Fibroblast of villous mesenchyme (primary cell): Measurements from ENCODE around the gene EPHB2. TPM values are rescaled to one million over a fixed set of nuclear protein-coding genes. Genes with fewer than 3 reads are reported as not detected.

ENCODE experiments used
- DNase-seq: peaks from one replicate; pipeline ENCODE4 v3.0.0-alpha.2; 2010; ENCODE audit warnings: low read depth
- H3K4me3 ChIP-seq: 2 replicates; pipeline ENCODE4 v1.5.1; 2011; ENCODE audit warnings: low read depth, mild to moderate bottlenecking, low read length
- CTCF ChIP-seq: IDR thresholded peaks from 2 replicates; pipeline ENCODE4 v1.5.1; 2012; ENCODE audit warnings: low read depth, mild to moderate bottlenecking, low read length; ENCODE audit not compliant: insufficient read depth
- total RNA-seq: library from RNA; depleted of rRNA; stranded (reverse); fragments of >200 nt; gene quantifications from 2 replicates; pipeline ENCODE4 v1.2.3, GENCODE V29; 2012

Gene EPHB2
- total RNA-seq, 1 donor = 4.3 TPM

GRCh38 chr1:22749919-22750684 is 39.5 kb downstream of the EPHB2 start:
- peak; percentile 97 for DNase-seq
- no peak for TF ChIP-seq CTCF
- no peak overlapping the region for H3K4me3 ChIP-seq

- no peak for TF ChIP-seq CTCF
- DNase-seq = no peak
- no peak overlapping the region for H3K4me3 ChIP-seq
Measured at GRCh38 chr1:22750685-22751051, 40.0 kb downstream of the EPHB2 start.

- no peak for DNase-seq
- no peak overlapping the region for H3K4me3 ChIP-seq
- TF ChIP-seq CTCF = no peak
Measured at GRCh38 chr1:22751124-22751531, 40.5 kb downstream of the EPHB2 start.

- DNase-seq = no peak
- TF ChIP-seq CTCF = no peak
- H3K4me3 ChIP-seq = no peak overlapping the region
Measured at GRCh38 chr1:22752339-22752738, 41.7 kb downstream of the EPHB2 start.

GRCh38 chr1:22753481-22753971 is 42.9 kb downstream of the EPHB2 start:
- no peak for TF ChIP-seq CTCF
- H3K4me3 ChIP-seq = no peak overlapping the region
- DNase-seq = peak; percentile 73

GRCh38 chr1:22754106-22754768 is 43.6 kb downstream of the EPHB2 start:
- DNase-seq = no peak
- no peak overlapping the region for H3K4me3 ChIP-seq
- TF ChIP-seq CTCF = no peak
